Endodermal cell (in vitro differentiated cells): ENCODE results near the gene FLT3. TPM values are rescaled to one million over a fixed set of nuclear protein-coding genes. Genes with fewer than 3 reads are reported as not detected.
"Not testable (repeated sequence)": the region's sequence is repeated elsewhere in the genome, so short reads cannot be mapped to it uniquely, and the experiment has no call there.

Experiments
- DNase-seq: peaks from one replicate; pipeline ENCODE4 v3.0.0-alpha.2; 2017
- H3K27ac ChIP-seq: 2 replicates; pipeline ENCODE4 v1.5.1; 2013; ENCODE audit warnings: mild to moderate bottlenecking, low read depth, low read length, moderate library complexity
- H3K27me3 ChIP-seq: 2 replicates; pipeline ENCODE4 v1.6.1; 2013; ENCODE audit warnings: mild to moderate bottlenecking, low read length, moderate library complexity; ENCODE audit not compliant: insufficient read depth, control insufficient read depth, poor library complexity, severe bottlenecking
- H3K36me3 ChIP-seq: 2 replicates; pipeline ENCODE4 v1.7.0; 2013; ENCODE audit warnings: mild to moderate bottlenecking, low read length, moderate library complexity; ENCODE audit not compliant: control insufficient read depth, insufficient read depth
- H3K4me1 ChIP-seq: one replicate; pipeline ENCODE4 v1.7.0; 2013; ENCODE audit warnings: low read length; ENCODE audit not compliant: control insufficient read depth, insufficient read depth
- H3K4me3 ChIP-seq: 2 replicates; pipeline ENCODE4 v1.5.1; 2013; ENCODE audit warnings: mild to moderate bottlenecking, low read length, moderate library complexity
- H3K9ac ChIP-seq: 2 replicates; pipeline ENCODE4 v1.6.1; 2013; ENCODE audit warnings: mild to moderate bottlenecking, low read length, moderate library complexity; ENCODE audit not compliant: poor library complexity, severe bottlenecking; ENCODE audit errors: extremely low read depth
- H3K9me3 ChIP-seq: 2 replicates; pipeline ENCODE4 v1.6.1; 2013; ENCODE audit warnings: mild to moderate bottlenecking, low read length, moderate library complexity; ENCODE audit not compliant: control insufficient read depth
- H3K27ac Mint-ChIP-seq: 2 replicates; pipeline ENCODE4 v1.8.0; 2020; ENCODE audit warnings: mixed read lengths
- H3K27me3 Mint-ChIP-seq: 2 replicates; pipeline ENCODE4 v1.8.0; 2021; ENCODE audit warnings: mild to moderate bottlenecking, mixed read lengths; ENCODE audit not compliant: insufficient read depth
- H3K36me3 Mint-ChIP-seq: 2 replicates; pipeline ENCODE4 v1.8.0; 2020; ENCODE audit warnings: low read depth, mixed read lengths
- H3K4me1 Mint-ChIP-seq: 2 replicates; pipeline ENCODE4 v1.8.0; 2020; ENCODE audit warnings: mixed read lengths
- H3K4me3 Mint-ChIP-seq: 2 replicates; pipeline ENCODE4 v1.8.0; 2020; ENCODE audit warnings: mild to moderate bottlenecking, moderate library complexity, mixed read lengths
- H3K9me3 Mint-ChIP-seq: 2 replicates; pipeline ENCODE4 v1.8.0; 2020; ENCODE audit warnings: mild to moderate bottlenecking, mixed read lengths
- WGBS, 2 experiments: methylation state at CpG; one replicate each; pipeline versions ENCODE4 v1.1.5 to v1.1.7; 2013; ENCODE audit warnings: missing lambda C conversion rate in 2 of 2, mixed read lengths in 1 of 2; ENCODE audit not compliant: insufficient coverage in 1 of 2, insufficient read length in 1 of 2; 5-methylcytosine and 5-hydroxymethylcytosine counted together
- total RNA-seq, 2 donors: library from RNA; stranded (reverse); fragmentation: NEBNext Ultra II Directional in 1 of 2; extraction: Animal tissue kit (Norgen Biotek cat#: 25700) in 1 of 2; gene quantifications; 2 replicates in 1 of 2; 3 replicates in 1 of 2; pipeline ENCODE4 v1.2.1, GENCODE V29; 2021
- TF ChIP-seq, protein P1 (sequence below): fragments of 200-600 bp; sonication (generic); conservative IDR thresholded peaks from 2 replicates; pipeline ENCODE4 v1.5.0; 2021; ENCODE audit warnings: antibody characterized with exemption, mild to moderate bottlenecking

Gene FLT3
- total RNA-seq, 2 donors from 2014 or later = 0.09 to 0.13 TPM

DNA sequence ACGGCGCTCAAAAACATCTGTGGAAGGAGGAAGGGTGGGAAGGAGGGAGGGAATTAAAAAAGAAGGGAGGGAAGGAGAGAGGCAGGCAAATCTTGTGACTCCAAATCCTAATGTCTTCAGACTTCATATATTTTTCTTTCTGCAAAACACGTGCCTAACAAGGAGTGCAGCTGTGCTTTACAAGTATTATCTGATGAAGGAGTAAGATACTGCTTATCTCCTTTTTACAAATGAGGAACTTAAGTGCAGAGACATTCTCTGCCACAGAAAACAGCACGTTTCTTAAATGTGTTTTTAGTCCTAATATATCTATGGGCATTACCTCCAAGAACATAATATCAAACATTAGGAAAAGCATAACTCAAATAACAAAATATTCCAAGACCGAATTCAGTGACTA is 6.5 kb downstream of the FLT3 start:
- H3K36me3 ChIP-seq = no peaks in the 10 kb centered on the region
- Mint-ChIP-seq H3K9me3 (peaks cover 5% of the 10 kb centered on the region), H3K27ac (no peak overlapping the region), H3K4me3 (no peak overlapping the region), H3K4me1 (no peaks in the 10 kb centered on the region), H3K27me3 (peaks cover 42% of the 10 kb centered on the region), H3K36me3 (no peaks in the 10 kb centered on the region)
- H3K27me3 ChIP-seq = peaks cover 23% of the 10 kb centered on the region
- WGBS, 2 experiments = 83 to 89% methylated on average over 3 to 5 of the region's 5 CpGs
- DNase-seq = no peak
- H3K27ac ChIP-seq = no peak overlapping the region
- no peak overlapping the region for H3K4me3 ChIP-seq
- H3K9ac ChIP-seq = no peak overlapping the region
- peaks cover 3% of the 10 kb centered on the region for H3K9me3 ChIP-seq
- TF ChIP-seq, protein P1, sequence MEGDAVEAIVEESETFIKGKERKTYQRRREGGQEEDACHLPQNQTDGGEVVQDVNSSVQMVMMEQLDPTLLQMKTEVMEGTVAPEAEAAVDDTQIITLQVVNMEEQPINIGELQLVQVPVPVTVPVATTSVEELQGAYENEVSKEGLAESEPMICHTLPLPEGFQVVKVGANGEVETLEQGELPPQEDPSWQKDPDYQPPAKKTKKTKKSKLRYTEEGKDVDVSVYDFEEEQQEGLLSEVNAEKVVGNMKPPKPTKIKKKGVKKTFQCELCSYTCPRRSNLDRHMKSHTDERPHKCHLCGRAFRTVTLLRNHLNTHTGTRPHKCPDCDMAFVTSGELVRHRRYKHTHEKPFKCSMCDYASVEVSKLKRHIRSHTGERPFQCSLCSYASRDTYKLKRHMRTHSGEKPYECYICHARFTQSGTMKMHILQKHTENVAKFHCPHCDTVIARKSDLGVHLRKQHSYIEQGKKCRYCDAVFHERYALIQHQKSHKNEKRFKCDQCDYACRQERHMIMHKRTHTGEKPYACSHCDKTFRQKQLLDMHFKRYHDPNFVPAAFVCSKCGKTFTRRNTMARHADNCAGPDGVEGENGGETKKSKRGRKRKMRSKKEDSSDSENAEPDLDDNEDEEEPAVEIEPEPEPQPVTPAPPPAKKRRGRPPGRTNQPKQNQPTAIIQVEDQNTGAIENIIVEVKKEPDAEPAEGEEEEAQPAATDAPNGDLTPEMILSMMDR = no peak
- peaks cover 3% of the 10 kb centered on the region for H3K4me1 ChIP-seq

DNA sequence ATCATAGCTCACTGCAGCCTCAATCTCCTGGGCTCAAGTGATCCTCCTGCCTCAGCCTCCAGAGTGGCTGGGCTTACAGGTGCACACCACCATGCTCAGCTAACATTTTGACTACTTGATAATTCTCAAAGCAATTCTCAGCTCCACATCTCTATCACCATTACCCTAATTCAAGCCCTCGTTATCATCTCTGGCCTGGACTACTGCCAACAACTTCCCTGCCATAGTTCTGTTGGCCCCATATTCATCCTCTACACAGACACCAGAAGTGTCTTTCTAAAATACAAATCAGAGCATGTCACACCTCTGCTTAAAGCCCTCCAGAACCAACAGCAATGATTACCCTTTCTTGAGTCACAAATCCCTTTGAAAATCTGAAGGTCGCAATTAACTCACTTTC is 7.9 kb downstream of the FLT3 start:
- no peaks in the 10 kb centered on the region for H3K9me3 ChIP-seq
- no peaks in the 10 kb centered on the region for H3K36me3 ChIP-seq
- Mint-ChIP-seq H3K4me3 (no peak overlapping the region), H3K27me3 (peaks cover 27% of the 10 kb centered on the region), H3K9me3 (peaks cover 2% of the 10 kb centered on the region), H3K36me3 (no peaks in the 10 kb centered on the region), H3K27ac (no peak overlapping the region), H3K4me1 (no peaks in the 10 kb centered on the region)
- no peak for DNase-seq
- H3K9ac ChIP-seq = no peak overlapping the region
- WGBS, 2 experiments = 89 to 93% methylated on average over 1 to 2 of the region's 2 CpGs
- no peak overlapping the region for H3K4me3 ChIP-seq
- peaks cover 8% of the 10 kb centered on the region for H3K27me3 ChIP-seq
- TF ChIP-seq, protein P1 = no peak
- no peak overlapping the region for H3K27ac ChIP-seq
- peaks cover 3% of the 10 kb centered on the region for H3K4me1 ChIP-seq

DNA sequence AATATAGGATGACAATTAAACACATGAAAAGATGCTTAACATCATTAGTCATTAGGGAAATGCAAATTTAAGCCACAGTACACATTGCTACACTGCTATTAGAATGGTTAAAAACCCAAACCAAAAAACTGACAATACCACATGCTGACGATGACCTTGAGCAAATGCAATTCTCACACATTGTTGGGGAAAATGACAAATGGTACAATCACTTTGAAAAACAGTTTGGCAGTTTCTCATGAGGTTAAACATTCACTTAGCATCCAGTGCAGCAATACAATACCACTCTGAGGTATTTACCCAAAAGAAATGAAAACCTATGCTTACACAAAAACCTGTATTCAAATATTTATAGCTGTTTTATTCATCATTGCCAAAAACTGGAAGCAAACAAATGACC is 11.3 kb downstream of the FLT3 start:
- TF ChIP-seq, protein P1 = no peak
- Mint-ChIP-seq H3K9me3 (peaks cover 2% of the 10 kb centered on the region), H3K4me3 (no peak overlapping the region), H3K27ac (no peak overlapping the region), H3K27me3 (peaks cover 5% of the 10 kb centered on the region), H3K36me3 (no peaks in the 10 kb centered on the region), H3K4me1 (no peaks in the 10 kb centered on the region)
- Histone ChIP-seq H3K9me3 (no peaks in the 10 kb centered on the region), H3K9ac (no peak overlapping the region), H3K4me1 (no peaks in the 10 kb centered on the region), H3K27ac (no peak overlapping the region), H3K36me3 (no peaks in the 10 kb centered on the region), H3K4me3 (no peak overlapping the region), H3K27me3 (no peaks in the 10 kb centered on the region)
- DNase-seq = no peak
- WGBS, 2 experiments = 86 to 92% methylated on average over 1 of the region's 1 CpG

- H3K4me1 Mint-ChIP-seq = not testable (repeated sequence)
These were observed 22.6 kb downstream of the FLT3 start for GRCh38 chr13:28077820-28078219.

More at GRCh38 chr13:28077820-28078219, 22.6 kb downstream of the FLT3 start:
- H3K9ac ChIP-seq, H3K27me3 ChIP-seq, H3K4me3 Mint-ChIP-seq, H3K4me3 ChIP-seq, H3K9me3 ChIP-seq, H3K27me3 Mint-ChIP-seq, H3K27ac ChIP-seq, H3K4me1 ChIP-seq, H3K36me3 ChIP-seq, H3K9me3 Mint-ChIP-seq, H3K36me3 Mint-ChIP-seq: not testable (repeated sequence)
- WGBS, 2 experiments = 94 to 95% methylated on average over 2 of the region's 2 CpGs
- DNase-seq = peak; percentile 48
- peak overlapping the region; percentile 53 for H3K27ac Mint-ChIP-seq
